GM19438 (cell line): ENCODE data around the gene HAGH.
"Not testable (repeated sequence)": the region's sequence is repeated elsewhere in the genome, so short reads cannot be mapped to it uniquely, and the experiment has no call there.

ENCODE experiments used
- ATAC-seq: cut with Tn5 transposase; IDR thresholded peaks from one replicate; pipeline ENCODE4 v1.9.1; 2021; ENCODE audit warnings: low read depth; ENCODE audit not compliant: unreplicated experiment

HAGH gene

DNA sequence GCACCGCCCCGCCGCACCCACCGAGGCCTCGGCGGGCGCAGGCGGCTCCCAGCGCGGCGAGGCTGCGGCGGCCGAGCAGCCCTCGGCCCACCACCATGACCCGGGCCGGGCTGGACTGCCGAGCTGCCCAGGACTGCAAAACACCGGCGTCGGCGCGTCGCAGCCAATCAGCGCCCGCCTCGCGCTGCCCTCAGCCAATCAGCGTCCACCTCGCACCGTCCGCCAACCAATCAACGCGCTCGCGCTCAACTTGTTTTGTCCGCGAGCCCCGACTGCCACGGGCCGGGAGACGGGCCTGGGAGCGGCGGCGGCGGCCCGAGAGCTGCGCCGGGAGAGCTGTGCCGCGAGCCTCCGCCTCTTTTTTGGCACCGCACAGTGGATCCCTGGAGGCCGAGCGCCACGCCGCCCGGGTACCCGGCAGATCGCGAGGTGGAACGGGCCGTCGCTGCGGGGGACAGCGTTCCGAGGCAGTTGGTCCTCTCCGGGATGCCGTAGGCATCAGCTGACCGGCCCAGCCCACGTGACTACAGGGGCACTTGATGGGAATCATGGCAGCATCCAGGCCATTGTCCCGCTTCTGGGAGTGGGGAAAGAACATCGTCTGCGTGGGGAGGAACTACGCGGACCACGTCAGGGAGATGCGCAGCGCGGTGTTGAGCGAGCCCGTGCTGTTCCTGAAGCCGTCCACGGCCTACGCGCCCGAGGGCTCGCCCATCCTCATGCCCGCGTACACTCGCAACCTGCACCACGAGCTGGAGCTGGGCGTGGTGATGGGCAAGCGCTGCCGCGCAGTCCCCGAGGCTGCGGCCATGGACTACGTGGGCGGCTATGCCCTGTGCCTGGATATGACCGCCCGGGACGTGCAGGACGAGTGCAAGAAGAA lies at the start of gene HAGH, which contains the start of gene FAHD1:
Gene HAGH (minus strand): TSS at position 135 of the 883 bp plus-strand sequence. CDS start 38 bp downstream, at position 97.
Gene FAHD1 (plus strand): TSS at position 516 of the 883 bp plus-strand sequence. CDS start 33 bp downstream, at position 549.
- ATAC-seq: peak; percentile 73

DNA sequence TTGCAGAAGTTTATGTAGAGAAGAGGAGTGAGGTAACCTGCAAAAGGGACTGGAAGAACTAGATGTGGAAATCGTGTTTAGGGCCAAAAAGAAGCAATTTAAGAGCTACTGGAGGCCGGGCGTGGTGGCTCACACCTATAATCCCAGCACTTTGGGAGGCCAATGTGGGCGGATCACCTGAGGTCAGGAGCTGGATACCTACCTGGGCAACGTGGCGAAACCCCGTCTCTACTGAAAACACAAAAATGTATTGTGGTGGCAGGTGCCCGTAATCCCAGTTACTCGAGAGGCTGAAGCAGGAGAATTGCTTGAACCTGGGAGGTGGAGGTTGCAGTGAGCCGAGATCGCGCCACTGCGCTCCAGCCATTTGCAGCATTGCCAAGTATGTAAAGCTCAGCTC lies 49.4 kb upstream of the HAGH start:
- not testable (repeated sequence) for ATAC-seq

DNA sequence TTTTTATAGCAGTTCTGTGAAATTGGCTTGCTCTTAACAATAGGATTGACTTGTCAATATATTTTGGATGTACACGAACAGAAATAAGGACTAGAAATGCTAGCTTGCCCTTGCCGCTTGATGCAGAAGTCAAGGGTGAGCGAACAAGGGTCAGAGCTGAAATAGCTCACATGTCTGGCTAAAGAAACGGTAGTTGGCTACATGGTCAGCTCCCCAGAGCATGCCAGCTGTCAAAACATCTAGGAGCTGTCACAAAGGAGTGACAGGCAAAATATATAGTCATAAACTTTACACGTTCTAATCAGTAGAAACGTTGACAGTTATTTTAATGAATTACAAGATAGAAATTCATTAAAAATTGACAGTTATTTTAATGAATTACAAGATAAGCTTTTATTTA lies 48.2 kb upstream of the HAGH start:
- ATAC-seq: no peak

DNA sequence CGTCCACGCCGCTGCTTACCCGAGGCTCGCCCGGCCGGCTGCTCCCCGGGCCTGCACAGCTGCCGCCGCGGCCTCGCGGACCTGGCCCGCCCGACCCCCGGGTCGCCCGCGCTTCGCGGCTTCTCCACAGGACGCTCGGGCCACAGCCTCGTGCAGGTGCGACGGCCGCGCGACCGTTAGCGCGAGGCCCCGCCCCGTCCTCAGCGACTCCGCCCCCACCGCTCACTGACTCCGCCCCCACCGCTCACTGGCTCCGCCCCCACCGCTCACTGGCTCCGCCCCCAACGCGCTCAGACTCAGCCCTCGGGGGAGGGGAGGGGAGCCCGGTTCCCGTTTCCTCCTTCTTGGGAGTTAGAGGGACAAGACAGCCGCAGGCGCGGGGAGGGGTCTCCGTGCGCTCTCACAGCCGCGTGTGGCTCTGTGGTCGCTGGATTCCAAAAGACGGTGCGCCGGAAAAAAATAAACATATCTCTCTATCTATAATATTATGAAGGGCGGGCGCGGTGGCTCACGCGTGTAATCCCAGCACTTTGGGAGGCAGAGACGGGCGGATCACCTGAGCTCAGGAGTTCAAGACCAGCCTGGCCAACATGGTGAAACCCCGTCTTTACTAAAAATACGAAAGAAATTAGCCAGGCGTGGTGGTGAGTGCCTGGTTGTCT lies 45.5 kb upstream of the HAGH start, which contains the start of gene MEIOB:
Gene MEIOB (minus strand): TSS at position 191 of the 662 bp plus-strand sequence. CDS start 3,989 bp downstream, outside the sequence.
- no peak for ATAC-seq

DNA sequence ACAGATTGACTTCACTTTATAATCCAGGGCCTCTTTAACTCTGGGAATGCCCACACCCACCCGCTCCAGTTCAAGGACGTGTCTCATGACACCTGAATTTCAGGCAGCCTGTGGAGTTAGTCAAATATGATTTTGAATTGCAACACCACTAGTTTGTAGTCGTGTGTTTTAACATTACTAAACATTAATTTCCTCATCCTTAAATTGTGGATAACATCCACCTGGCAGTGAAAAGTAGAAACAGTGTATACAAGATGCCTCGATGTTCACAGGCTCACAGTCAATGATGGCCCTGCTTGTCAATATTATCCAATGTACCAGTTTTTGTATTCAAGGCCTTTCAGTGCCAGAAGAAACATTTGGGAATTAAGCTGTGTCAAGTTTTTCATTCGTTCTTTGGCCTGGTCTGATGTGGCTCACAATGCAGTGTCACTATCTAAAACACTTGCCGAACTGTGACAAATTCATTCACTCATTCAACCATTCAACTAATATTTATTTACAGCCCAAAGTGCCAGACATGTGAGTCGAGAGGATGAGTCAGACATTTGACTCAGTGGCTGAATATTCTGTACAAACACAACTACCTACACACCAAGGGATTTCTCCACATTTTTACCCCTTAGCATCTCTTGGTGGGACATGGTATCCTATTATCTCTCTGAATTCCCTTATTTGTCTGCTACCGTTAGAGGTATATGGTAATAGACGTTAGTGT lies 43.9 kb upstream of the HAGH start:
- ATAC-seq: no peak

DNA sequence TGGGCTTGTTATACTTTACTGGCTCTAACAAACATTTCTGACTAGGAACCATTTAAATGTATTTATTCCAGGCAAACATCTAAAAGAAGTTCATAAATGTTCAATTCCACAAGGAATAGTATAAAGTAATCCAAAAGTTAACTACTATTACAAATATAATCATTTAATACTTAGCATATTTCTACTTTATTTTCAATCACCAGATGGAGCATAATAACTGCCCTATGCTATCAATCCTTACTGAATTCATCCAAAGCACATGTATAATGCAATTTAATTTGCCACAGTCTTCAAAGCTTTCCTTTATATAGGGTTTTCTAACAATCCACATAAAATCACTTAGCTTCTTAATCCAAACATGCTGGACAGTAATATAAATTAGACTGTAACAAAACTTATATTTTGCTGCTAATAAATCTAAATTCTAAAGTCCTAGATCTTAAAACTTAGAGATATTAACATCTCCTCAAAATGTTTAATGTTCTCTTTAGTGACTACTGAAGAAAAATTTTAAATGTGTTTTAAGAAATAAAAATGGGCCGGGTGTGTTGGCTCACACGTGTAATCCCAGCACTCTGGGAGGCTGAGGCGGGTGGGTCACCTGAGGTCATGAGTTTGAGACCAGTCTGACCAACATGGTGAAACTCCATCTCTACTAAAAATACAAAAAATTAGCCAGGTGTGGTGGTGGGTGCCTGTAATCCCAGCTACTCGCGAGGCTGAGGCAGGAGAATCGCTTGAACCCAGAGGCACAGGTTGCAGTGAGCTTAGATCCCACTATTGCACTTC lies 39.5 kb upstream of the HAGH start:
- ATAC-seq: no peak

DNA sequence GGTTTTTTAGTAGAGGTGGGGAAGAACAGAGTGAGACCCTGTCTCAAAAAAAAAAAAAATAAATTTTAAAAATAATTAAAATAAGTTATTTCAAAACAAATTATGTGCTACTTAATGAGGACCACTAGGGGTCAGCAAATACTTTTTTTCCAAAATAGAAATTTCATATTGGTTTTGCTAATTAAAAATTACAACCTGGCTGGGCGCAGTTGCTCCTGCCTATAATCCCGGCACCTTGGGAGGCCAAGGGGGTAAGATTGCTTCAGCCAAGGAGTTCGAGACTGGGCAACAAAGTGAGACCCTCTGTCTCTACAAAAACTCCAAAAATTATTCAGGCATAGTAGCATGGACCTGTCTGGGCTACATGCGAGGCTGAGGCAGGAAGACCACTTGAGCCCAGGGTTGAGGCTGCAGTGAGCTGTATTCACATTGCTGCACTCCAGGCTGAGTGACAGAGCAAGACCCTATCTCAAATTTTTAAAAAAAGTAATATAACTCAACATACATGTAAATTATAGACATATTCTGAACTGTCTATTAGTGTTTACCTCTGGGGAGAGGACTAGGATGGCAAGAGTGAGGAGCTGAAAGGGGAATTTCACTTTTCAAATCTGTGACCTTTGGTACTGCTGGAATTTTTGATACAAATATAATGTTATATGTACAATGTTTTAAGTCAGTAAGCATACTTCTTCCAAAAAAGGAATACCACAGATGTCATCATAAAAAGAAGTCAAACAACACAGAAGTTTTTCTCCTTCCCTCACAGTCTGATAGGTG lies 37.2 kb upstream of the HAGH start:
- ATAC-seq: no peak

DNA sequence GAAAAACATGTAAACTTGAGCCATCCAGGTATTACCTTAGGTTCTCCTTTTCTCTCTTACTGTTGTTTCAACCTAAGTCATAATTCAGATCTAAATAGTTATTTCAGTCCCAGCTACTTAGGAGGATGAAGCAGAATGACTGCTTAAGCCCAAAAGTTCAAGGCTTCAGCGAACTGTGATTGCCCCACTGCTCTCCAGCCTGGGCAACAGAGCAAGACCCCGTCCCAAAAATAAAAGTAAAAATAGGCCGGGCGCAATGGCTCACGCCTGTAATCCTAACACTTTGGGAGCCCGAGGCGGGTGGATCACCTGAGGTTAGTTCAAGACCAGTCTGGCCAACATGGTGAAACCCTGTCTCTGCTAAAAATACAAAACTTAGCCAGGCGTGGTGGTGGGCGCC lies 35.8 kb upstream of the HAGH start:
- no peak for ATAC-seq

DNA sequence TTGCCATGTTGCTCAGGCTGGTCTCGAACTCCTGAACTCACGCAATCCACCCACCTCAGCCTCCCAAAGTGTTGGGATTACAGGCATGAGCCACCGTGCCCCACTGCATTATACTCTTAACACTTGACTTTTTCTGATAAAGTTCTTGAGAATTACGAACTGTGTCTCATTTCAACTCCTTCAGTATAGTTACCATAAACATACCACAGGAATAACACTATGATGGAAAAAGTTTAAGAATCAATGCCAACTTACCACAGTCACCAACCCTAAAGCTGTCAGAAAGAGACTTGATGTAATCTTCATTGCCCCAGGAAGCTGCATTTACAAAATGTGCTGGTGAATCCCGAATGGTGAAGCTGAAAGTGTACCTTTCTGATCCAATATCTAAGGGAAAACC lies 35.1 kb upstream of the HAGH start:
- no peak for ATAC-seq

DNA sequence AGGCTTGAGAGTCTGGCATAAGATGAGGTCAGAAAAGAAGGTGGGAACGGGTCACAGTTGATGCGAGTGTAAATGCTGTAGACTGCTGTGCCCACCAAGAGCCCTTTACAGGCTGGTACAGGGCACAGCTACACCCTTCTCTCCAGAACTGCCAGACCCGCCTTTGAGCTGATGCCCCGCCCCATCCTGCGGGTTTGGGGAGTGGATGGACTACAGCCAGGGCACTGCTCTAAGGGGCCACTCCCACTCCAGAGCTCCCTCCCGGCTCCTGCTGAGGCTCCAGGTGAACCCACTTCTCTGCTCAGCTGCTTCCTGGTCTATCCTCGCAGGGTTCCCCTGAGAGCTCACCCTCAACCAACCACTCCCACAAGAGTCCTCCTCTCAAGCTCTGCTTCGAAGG lies 33.0 kb upstream of the HAGH start:
- ATAC-seq: no peak

DNA sequence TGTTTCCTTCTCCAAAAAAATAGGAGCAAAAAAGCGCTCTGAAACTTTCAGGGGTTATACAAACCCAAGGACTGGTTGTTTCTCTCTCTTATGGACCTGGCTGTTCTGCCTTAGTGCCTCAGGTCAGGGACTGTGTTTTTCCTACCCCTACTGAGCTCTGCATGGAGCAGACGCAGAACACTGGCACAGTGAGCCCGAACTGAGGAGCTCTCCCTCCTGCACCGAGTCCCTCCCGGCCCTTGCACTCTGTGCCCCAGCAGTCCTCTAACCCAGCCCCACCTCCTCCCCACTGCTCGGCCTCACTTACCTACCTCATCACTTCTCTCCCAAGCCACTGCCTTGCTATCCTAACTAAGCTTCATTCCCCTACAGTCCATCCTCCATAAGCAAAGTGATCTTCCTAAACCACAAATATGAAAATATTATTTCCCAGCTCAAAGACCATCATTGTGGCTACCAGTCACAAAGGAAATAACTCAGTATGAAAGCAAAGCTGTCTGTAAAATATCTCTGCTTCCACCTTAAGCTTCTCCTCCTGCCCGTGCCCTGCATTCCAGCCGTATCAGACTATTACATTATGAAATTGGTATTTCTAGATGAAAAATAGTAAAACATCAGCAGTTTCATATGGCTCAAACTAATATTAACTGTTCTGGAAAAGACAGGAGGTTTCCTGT lies 31.7 kb upstream of the HAGH start:
- ATAC-seq: no peak

DNA sequence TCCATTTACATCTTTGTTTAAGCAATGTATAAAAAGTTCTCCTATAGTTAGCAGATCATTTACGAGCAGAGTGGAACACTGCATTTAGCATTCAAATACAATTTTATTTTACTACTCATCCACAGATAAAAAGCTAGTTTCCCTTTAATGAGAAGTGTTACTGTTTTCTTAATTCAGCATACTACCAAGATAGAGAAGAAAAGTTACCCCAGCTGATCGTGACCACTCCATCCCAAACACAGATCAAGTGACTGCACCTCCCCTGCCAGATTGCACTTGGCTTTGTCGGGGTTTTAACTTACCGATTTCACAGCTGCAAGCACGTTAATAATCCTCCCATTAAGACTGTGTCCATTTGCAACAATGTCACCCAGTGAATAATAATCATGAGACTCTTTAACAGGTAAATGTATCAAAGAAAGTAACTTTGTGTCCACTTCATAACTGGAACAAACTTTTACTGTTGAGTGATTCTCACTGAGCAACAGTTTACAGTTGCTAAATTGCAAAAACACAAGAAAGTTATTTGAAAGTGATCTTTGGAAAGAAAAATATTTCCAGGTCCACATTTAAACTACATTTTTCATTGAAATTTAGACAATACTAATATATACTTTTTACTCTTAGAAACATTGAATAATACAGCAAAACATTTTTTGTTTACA lies 30.9 kb upstream of the HAGH start:
- ATAC-seq: no peak

DNA sequence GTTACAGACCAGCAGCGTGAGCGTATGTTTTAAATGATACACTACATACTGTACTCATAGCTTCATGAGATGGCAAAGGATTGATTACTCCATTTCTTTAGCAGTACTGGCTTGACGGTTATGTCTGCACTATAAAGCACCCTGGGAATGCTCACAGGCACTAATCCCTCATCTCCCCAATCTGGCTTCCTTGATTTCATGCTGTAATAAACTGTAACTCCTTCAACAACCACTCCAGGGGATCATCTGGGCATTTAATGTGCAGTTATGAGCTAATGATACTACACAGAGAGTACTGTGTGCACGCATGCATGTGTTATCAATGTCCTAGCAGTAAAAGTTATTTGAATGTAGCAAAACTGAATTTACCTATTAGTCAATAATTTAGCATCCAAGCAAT lies 25.2 kb upstream of the HAGH start:
- no peak for ATAC-seq

DNA sequence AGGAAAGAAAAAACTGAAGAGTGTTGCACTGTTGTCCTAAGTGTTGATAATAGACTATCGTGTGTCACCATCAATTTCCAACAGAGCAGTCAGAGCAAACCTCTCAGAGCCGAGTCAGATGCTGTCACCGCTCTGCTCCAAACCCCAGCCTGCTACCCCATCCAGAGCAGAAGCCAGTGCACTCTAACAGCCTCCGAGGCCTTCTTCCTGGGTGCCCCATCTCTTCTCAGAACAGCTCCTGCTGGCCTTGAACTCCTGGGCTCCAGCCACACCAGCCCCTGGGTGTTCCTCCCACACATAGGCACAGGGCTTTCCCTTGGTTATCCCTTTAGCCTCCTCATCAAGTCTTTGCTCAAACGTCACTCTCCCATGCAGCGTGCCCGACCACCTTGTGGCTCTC lies 24.4 kb upstream of the HAGH start:
- no peak for ATAC-seq

DNA sequence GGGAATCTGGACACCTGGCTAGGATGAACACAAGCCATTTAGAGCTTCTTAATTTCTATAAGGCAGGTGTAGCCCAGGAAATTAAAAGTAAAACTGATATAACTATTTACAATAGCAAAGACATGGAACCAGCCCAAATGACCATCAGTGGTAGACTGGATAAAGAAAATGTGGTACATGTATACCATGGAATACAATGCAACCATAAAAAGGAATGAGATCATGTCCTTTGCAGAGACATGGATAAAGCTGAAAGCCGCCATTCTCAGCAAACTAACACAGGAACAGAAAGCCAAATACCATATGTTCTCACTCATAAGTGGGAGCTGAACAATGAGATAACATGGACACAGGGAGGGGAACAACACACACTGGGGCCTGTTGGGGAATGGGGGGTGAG lies 19.8 kb upstream of the HAGH start:
- ATAC-seq: no peak

DNA sequence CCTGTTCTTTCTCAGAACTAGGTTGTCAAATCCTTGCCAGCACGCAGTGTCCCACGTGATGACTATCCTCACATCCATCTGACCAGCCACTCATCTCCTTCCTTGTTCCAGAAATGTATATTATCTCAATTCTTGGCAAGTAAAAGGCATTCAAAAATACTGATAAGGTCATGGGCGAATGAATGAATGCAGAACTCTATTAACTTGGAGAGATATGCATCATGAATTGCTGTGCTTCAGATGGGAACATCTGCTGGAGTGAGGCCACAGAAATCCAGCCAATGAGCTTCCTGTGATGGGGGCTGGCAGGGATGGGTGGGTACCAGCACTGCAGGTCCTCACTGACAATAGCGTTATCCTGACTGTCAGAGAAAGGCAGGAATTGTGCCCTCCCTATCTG lies 19.4 kb upstream of the HAGH start:
- no peak for ATAC-seq

DNA sequence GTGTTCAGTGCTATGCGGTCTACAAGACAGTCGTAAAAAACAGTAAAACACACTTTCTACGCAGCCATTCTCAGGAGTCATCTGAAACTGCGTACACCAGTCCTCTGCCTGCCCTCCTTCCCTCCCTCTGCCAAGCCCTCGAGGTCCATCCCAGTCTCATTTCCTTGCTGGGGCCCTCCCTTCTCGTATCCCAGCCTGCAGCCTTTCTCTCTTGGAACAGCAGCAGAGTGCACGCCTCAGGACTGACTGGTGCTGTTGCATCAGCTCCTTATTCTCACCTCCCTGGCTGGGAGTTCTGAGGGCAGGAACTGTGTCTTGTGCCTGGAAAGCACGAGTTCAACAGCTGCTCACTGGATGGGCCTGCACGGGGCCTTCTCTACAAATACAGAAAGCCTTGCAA lies 12.9 kb upstream of the HAGH start:
- ATAC-seq: no peak

DNA sequence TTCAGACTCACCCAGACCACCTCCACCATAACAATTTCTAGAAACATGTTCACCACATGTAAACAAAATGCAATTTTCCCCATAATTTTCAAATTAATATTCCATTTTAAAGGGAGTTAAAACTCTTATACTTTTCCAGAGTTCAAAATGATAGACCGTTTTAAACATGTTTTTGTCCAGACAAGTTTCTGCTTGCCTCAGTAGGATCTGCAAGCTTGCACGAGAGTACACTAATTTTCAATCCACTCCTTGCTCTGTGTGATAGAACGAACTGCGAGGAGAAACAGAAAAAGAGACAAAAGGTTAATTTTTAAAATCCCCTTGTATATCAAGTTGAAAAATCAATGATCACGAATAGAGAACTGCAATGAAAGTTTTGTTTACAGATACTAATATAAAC lies 7.5 kb upstream of the HAGH start:
- no peak for ATAC-seq
